ENCODE data around the gene DDI1.

Gene DDI1

GRCh38 chr11:104086621-104087020 is 50.2 kb downstream of the DDI1 start:
- DNase-seq, result no peak
